Activated CD8-positive, alpha-beta memory T cell treated with anti-CD3 and anti-CD28 coated beads, Interleukin-2, amount 50 U/mL, for 1 hour (primary cell): ENCODE data around the gene SLX4IP.
A peak's percentile ranks its signal among the peaks of the same experiment; 100 is the strongest.

Experiments used
- DNase-seq: peaks from one replicate; pipeline ENCODE4 v3.0.0-alpha.2; 2020; ENCODE audit errors: extremely low read depth

SLX4IP gene

DNA sequence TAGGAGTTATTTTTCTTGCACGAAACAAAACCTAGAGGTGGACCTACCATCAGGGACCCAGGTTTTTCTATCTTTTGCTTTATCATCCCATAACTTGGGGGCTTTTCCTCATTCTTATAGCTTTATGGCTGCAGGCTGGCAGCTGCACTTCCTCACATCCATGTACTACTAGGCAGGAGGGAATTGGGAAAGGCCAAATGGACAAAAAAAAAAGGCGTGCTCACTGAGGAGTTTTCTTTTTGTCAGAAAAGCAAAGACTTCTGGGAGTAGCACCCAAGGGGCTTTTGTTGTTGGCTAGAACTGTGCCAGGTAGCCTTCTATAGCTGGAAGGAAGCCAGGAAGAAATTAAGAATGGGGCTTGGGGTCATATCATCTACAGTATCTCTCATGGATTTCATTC lies 61.4 kb downstream of the SLX4IP start:
- no peak for DNase-seq

DNA sequence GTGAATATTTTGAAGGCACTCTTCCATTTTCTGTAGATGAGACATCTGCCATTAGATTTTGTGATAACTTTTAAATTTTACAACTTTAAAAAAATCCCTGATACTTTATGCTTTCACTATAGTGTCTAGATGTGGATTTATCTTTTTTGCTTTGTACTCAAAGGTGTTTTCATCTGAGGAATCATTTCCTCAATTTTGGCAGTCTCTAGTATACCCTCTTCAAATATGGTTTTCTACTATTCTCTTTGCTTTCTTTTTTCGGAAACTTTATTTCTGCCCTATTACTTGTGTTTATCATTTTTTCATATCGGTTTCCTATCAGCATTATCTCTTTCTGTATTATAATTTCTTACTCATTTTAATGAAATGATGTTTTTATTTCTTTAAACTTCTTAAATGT lies 62.2 kb downstream of the SLX4IP start:
- no peak for DNase-seq

DNA sequence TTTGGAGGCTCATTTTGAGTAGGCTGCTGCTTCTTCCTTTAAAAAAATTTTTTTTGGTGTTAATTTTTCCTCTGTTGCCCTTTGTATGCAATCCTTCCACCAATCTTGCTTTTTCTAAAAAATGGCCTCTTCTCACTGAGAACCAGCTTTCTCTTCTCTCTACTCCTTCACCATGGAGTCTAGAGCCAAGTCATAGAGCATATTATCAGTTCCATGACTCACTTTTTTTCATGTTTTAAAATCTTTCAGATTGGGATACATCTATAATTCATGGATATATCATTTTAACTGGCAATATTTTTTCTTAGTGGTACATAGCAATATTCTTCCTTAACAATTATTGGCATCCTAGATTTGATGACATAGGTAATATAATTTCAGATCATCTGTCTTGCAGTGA lies 62.7 kb downstream of the SLX4IP start:
- DNase-seq: no peak

DNA sequence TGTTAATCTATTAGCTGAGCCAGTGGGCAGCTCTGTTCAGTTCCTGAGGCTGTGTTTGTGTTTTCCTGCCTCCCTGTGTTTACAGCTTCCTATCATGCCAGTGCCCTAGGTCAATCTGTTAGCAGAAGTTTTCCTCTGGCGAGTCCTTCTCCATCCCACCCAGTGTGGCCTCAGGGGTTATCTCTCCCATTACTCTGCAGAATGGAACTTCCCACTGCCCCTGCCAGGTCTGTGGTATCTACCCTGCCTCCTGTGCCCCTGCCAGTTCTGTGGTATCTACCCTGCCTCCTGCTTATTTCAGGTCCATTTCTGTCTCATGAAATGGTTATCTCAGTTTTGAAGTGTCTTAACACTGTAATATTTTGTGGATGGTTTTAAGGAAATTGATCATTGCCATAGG lies 63.1 kb downstream of the SLX4IP start:
- no peak for DNase-seq

DNA sequence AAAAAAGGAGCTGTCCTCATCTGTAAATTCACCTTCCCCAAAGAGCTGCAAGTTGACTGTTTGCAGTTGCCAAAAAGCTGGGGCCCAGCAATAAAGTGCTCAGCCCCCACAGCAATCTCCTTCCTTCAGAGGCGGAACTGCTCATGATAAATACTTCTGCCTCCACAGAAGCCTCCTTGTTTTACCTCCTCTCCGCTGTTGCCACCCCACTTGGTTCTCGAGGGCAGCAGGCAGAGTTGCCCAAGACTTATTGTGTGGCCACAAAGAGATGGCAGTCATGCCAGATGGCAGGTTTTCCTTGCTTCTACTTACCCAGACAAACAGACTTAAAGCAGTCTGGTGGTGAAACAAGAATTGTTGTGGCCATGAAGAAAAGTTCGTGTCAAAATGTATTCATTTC lies 66.3 kb downstream of the SLX4IP start:
- DNase-seq: no peak

- no peak for DNase-seq
Observed at GRCh38 chr20:10502098-10502526, 67.0 kb downstream of the SLX4IP start.

DNA sequence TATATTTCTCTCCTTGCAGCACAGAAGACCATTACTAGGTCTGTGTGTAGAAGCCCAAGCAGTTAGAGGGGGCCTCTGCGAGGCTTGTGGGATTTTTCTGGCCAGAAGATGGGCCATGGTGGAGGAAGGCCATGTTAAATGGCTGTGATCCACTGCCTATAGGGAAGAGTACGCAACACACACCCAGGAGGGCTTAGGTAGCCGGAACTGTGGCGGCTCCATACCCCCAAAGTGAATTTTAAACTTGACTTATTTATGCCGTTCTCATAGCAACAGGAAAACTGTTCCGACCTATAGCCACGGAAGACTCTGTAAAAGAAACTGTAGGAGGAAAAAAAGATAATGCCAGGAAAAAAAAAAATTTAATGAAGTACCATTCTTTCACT lies 69.5 kb downstream of the SLX4IP start:
- no peak for DNase-seq

DNA sequence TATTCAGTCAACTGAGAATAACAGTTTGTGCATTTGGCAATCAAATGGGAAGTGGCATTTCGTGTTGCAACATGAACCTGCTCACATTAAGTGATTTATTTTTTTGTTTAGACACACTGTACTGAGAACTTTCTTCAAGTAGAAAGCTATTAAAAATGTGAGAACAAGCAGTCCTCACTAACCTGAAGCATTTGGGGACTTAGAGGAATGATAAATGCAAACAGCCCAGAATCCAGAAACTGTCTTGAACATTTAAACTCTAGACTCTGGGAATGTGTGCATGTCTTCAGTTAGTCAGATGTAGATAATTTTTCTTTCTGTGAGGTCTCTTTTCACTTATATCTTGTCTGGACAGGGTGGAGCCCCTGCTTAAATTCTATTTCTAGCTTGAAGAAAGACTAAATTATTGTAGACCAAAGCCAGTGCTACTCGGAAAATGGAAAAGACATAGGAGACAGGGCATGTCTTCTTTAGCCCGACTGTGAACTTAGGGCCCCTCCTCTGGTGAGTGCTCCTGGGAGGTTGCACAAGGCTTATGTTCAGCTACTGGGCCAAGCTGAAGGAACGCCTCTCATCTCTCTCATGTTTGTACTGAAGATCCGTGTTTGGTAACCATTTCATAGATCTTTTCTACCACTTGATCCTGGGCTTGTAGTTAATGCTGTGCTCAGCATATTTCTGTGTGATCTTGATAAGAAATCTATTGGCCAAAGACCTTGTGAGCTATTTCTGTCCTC lies 70.1 kb downstream of the SLX4IP start:
- no peak for DNase-seq

DNA sequence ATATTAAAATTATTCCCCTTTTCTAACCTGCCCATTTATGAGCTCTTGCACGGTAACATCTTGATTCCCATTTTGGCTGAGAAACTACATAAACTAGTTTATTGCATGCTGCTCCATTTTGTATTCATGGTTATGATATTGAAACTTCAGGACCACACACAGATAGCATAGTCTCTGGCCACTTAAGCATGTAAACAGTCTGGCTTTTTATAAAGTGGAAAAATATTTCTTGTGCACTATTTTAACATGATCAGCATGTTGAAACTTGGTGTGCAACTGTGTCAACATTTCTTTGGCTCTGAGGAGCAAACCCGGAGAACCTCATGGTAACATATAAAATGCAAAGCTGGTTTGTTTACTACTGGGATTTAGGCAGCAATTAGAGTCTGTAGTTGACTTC lies 70.7 kb downstream of the SLX4IP start:
- no peak for DNase-seq

- DNase-seq: no peak
Observed at GRCh38 chr20:10507052-10507451, 71.9 kb downstream of the SLX4IP start.

DNA sequence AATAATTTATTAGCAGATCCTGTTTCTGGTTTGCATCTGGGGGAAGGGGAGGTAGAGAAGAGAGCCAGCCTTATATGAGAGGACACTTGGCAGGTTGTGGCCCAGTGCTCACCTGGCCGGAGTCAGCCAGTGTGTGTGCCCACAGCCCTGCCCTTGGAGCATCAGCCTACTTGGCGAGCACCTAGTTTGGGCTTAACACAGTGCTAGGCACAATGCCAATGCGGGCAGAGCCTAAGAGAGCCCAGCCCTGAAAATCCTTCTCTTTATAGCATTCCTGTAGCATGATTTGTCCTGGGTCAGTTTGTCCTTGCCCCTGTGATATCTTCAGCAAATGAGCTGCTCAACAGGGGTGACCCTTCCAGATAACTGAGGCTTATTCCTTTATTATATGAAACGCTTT lies 73.0 kb downstream of the SLX4IP start:
- DNase-seq: no peak

DNA sequence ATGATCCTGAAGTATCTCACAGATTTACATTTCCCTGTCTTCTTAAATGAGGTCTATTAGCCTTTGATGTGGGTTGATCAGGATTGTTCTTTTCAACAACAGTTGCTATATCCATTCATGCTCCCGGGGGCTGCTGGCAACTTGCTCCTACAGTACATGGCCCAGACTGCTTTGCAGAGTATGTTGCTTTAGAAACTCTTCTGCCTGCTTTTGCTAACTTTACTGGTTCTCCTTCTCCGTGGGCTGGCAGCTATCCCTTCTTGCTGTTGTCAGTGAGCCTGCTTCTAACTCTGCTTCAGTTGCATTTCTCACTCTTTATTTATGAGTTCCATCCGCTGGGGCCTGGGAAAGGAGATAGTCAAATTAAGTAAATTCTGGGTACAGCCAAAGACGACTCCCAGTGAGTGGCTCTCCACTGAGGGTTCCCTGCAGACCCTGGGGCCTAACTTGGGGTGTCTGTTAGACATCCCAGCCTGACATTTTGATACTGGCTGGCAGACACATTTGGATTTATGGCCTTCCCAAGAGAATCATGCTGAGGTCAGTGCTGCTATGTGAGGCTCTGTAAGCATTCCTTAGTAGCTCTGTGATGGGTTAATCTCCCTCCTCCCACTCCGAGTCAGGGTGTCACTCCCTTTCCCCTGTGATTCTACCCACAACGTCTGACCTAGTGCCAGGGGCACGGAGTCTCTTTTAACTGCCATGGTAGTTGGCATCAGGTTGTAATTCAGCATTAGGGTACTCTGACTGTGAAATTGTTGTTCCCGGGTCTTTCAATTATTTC lies 73.6 kb downstream of the SLX4IP start:
- DNase-seq: no peak

- DNase-seq: no peak
Observed at GRCh38 chr20:10509376-10509775, 74.3 kb downstream of the SLX4IP start.

DNA sequence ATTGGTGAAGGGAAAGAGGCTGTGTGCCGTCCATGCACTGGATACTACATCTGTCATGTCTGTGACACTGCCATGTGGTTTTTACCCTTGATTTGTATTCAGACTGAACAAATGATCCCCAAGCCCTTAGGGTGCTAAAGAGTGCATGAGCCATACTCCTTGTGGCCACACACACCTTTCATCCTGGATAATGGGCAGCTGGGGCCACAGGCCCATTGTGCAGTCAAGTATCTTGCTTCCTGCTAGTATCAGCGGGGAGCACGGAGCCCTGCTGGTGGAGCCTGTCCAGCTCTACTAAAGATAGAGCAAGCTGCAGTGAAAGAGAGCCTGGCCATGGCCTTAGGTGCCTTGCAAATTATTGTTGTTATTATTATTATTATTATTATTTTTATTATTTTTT lies 75.1 kb downstream of the SLX4IP start:
- no peak for DNase-seq

- DNase-seq: no peak
Observed at GRCh38 chr20:10511170-10511508, 76.0 kb downstream of the SLX4IP start.

GRCh38 chr20:10511509-10512251 lies 76.6 kb downstream of the SLX4IP start:
- peak; percentile 9 for DNase-seq

DNA sequence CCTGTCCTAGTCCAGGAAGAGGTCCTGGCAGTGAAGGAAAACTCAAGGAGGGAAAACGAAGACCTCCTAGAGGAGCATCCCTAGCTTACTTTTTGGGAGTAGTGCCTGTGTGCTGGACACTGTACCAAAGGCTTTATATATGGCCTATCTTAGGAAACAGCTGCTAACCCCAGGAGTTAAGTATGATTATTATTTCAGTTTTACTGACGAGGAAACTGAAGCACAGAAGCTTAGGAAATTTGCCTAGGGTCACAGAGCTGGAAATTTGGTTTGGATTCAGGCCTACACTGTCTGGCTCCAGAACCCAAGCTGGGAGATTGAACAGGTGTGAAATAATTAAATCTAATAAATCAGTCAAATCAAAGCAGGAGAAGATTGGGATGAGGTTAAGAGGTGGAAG lies 78.0 kb downstream of the SLX4IP start:
- DNase-seq: no peak

DNA sequence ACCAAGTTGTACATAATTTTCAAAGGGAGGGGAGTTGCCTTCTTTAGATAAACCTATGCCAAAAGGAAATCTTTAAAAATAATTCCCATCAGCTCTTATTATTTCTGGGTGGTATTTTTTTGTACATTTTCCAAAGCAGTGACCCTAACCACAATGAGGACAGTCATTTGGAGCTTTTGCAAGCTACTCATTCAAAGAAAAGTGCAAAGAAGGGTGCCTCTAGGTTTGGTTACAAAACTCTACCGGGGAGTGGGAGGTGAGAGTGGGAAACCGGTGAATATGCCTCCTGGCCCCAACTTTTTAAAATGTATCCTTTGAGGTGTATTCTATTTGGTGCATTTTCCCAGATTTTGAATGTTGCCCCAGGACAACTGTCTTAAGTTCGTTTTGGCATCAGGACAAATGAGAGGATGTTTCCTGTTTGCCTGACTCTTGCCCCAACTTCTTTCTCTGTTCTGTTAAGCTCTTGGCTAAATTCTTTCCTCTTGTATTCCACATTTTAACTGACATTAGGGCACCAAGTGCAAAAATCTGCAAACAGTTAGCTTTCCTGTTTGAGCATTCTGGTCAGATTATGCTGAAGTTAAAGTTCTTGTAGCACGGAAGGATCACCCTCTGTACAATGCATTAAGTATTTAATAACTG lies 78.9 kb downstream of the SLX4IP start:
- no peak for DNase-seq

GRCh38 chr20:10516529-10516928 lies 81.4 kb downstream of the SLX4IP start:
- no peak for DNase-seq

DNA sequence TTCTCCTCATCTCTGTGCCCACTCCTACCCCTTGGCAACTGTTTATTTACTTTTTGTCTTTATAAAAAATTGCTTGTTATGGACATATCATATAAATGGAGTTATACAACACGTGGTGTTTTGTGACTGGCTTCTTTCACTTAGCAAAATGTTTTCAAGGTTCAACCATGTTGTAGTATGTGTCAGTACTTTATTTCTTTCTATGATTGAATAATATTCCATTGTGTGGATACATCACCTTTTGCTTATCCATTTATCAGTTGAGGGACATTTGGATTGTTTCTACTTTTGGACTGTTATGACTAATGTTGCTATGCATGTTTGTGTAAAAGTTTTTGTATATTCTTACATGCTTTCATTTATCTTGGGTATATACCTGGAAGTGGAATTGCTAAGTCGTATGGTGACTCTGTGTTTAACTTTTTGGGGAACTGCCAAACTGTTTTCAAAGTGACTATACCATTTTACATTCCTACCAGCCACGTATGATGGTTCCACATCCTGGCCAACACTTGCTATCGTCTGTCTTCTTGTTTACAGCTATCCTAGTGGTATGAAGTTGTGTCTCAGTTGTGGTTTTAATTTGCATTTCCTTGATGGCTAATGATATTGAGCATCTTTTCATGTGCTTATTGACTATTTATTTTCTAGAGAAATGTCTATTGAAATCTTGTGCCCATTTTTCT lies 84.4 kb downstream of the SLX4IP start:
- no peak for DNase-seq

GRCh38 chr20:10520528-10520927 lies 85.4 kb downstream of the SLX4IP start:
- DNase-seq: no peak
